Tibial nerve (tissue), 4 donors: ENCODE measurements around the gene GSE1.

Source experiments
- EP300 ChIP-seq, 2 donors: sonication (generic); formaldehyde crosslinking; IDR thresholded peaks; one replicate each; pipeline ENCODE4 v1.6.1; 2017; ENCODE audit warnings: antibody characterized with exemption in 2 of 2, mild to moderate bottlenecking in 1 of 2
- POLR2A ChIP-seq, 2 donors: fragments of 450-650 bp; IDR thresholded peaks; one replicate each; pipeline ENCODE4 v1.6.1; 2017; ENCODE audit warnings: antibody characterized with exemption in 2 of 2, mild to moderate bottlenecking in 2 of 2, moderate library complexity in 2 of 2
- TF ChIP-seq, protein P1 (sequence below), 5 experiments: fragments of 200-600 bp in 3 of 5; fragments of 450-650 bp in 2 of 5; sonication (generic) in 3 of 5; IDR thresholded peaks; one replicate each; pipeline ENCODE4 v1.5.1; 2016 to 2019; ENCODE audit warnings: antibody characterized with exemption in 5 of 5, mild to moderate bottlenecking in 3 of 5, moderate library complexity in 2 of 5

DNA sequence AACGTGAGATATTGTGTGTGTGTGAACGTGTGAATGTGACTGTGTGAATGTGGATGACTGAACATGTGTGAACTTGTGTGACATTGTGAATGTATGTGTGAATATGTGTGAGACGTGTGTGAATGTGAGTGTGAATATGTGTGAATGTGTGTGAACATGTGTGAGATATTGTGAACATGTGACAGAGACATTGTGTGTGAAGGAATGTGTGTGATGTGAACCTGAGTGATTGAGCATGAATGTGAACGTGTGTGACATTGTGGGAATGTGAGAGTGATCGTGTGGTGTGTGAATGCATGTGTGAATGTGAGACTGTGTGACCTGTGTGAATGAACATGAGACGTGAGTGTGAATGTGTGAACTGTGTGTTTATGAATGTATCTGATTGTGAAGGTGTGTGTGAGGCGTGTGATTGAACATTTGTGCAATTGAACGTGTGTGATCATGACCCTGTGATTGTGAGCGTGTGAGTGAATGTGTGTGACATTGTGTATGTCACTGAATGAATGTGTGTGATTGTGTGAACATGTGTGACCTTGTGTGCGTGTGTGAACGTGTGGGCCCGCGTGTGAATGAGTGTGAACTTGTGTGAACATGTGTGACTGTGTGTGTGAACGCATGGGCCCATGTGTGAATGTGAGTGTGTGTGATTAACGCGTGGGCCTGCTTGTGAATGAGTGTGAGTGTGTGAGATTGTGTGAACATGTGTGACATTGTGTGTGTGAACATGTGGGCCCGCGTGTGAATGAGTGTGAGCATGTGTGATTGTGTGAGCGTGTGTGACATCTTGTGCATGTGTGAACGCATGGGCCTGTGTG is 23.2 kb upstream of the GSE1 start:
- TF ChIP-seq, protein P1, sequence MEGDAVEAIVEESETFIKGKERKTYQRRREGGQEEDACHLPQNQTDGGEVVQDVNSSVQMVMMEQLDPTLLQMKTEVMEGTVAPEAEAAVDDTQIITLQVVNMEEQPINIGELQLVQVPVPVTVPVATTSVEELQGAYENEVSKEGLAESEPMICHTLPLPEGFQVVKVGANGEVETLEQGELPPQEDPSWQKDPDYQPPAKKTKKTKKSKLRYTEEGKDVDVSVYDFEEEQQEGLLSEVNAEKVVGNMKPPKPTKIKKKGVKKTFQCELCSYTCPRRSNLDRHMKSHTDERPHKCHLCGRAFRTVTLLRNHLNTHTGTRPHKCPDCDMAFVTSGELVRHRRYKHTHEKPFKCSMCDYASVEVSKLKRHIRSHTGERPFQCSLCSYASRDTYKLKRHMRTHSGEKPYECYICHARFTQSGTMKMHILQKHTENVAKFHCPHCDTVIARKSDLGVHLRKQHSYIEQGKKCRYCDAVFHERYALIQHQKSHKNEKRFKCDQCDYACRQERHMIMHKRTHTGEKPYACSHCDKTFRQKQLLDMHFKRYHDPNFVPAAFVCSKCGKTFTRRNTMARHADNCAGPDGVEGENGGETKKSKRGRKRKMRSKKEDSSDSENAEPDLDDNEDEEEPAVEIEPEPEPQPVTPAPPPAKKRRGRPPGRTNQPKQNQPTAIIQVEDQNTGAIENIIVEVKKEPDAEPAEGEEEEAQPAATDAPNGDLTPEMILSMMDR (IDR thresholded peaks at IDR 0.05): no peak
- no peak for TF ChIP-seq EP300 (IDR thresholded peaks at IDR 0.05)
- TF ChIP-seq POLR2A (IDR thresholded peaks at IDR 0.05): no peak
